DOHH2 (cell line): ENCODE results near the gene ALDH1L1.

Experiments
- CTCF ChIP-seq: fragments of 200-600 bp; sonication (generic); IDR thresholded peaks from one replicate; pipeline ENCODE4 v1.5.1; 2014; ENCODE audit warnings: antibody characterized with exemption, mild to moderate bottlenecking, low read depth, low read length; ENCODE audit not compliant: poor library complexity, severe bottlenecking
- EZH2phosphoT487 ChIP-seq: fragments of 200-600 bp; sonication (generic); IDR thresholded peaks from 2 replicates; pipeline ENCODE4 v1.6.1; 2017; ENCODE audit warnings: borderline replicate concordance, mild to moderate bottlenecking, antibody characterized with exemption, low read length, moderate library complexity, mixed read lengths

GRCh38 chr3:126130081-126130855 is 50.1 kb downstream of the ALDH1L1 start:
- TF ChIP-seq CTCF: no peak
- TF ChIP-seq EZH2phosphoT487: no peak
